Thoracic aorta (tissue), 2 donors: ENCODE results near the gene CDC42EP5. TPM values are rescaled to one million over a fixed set of nuclear protein-coding genes. Genes with fewer than 3 reads are reported as not detected.
"Not testable (repeated sequence)": the region's sequence is repeated elsewhere in the genome, so short reads cannot be mapped to it uniquely, and the experiment has no call there.

Experiments
- ATAC-seq: fragments of 150-250 bp; one replicate; pipeline ENCODE4 v1.8.0; 2017; ENCODE audit warnings: low read depth; ENCODE audit not compliant: insufficient number of reproducible peaks, low FRiP score
- DNase-seq: peaks from one replicate; pipeline ENCODE4 v3.0.0-alpha.2; 2020; ENCODE audit warnings: low spot score
- H3K27ac ChIP-seq, 2 donors: fragments of 200-600 bp; sonication (generic); 1 replicate in 1 of 2; 2 replicates in 1 of 2; pipeline ENCODE4 v1.5.1; 2016; ENCODE audit warnings: mild to moderate bottlenecking in 2 of 2, moderate library complexity in 2 of 2
- H3K27me3 ChIP-seq: fragments of 200-600 bp; sonication (generic); replicated peaks from 2 replicates; pipeline ENCODE4 v1.6.0; 2016; ENCODE audit warnings: mild to moderate bottlenecking; ENCODE audit not compliant: insufficient read depth
- H3K36me3 ChIP-seq: fragments of 200-600 bp; sonication (generic); one replicate; pipeline ENCODE4 v1.5.1; 2016
- H3K4me1 ChIP-seq, 2 donors: fragments of 200-600 bp; sonication (generic); 1 replicate in 1 of 2; 2 replicates in 1 of 2; pipeline versions ENCODE4 v1.5.1 to v1.6.0; 2016; ENCODE audit warnings: low read depth in 2 of 2, mild to moderate bottlenecking in 1 of 2; ENCODE audit not compliant: control insufficient read depth in 1 of 2
- H3K4me3 ChIP-seq: fragments of 200-600 bp; sonication (generic); 2 replicates; pipeline ENCODE4 v1.5.1; 2016; ENCODE audit warnings: mild to moderate bottlenecking
- H3K9me3 ChIP-seq: fragments of 200-600 bp; sonication (generic); 2 replicates; pipeline ENCODE4 v1.5.1; 2016
- total RNA-seq, 2 donors: library from RNA; depleted of rRNA; stranded (reverse); fragments of >200 nt; gene quantifications; one replicate each; pipeline versions ENCODE4 v1.1.0 to v1.2.3, GENCODE V29; 2016
- TF ChIP-seq, protein P1 (sequence below): fragments of 200-600 bp; sonication (generic); IDR thresholded peaks from one replicate; pipeline ENCODE4 v1.5.1; 2019; ENCODE audit warnings: antibody characterized with exemption

Gene CDC42EP5
- total RNA-seq, 2 donors from 2014 or later = 41.2 to 55.9 TPM

DNA sequence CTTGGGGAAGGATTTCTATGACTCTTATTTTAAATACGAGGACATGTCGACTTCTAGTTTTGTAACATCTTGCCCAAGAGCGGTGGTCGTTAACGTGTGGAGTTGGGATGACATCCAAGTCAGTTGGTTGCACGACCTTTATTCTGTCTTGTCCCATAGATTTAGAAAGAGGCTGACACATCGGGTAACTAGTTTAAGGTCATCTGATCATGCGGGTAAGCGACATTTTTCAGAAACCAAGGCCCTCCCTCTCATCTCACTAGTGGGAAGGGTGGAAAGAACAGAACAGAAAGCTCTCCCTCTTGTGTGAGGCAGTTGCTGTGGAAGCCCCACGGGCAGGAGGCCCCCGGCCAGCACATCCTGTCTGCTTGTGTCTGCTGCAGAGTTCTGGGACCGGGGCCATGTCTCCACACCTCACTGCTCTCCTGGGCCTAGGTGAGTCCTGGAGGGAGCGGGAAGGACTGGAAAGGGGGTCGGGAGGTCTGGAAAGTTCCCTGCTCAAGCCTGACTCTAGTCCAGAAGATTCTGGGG lies 29.5 kb upstream of the CDC42EP5 start, which contains the start of gene LAIR2:
TSS of gene LAIR2 (plus strand) at position 314 of the 531 bp plus-strand sequence. CDS start at position 402, 88 bp downstream.
- no peaks in the 10 kb centered on the region for H3K9me3 ChIP-seq
- H3K27me3 ChIP-seq = no peaks in the 10 kb centered on the region
- TF ChIP-seq, protein P1, sequence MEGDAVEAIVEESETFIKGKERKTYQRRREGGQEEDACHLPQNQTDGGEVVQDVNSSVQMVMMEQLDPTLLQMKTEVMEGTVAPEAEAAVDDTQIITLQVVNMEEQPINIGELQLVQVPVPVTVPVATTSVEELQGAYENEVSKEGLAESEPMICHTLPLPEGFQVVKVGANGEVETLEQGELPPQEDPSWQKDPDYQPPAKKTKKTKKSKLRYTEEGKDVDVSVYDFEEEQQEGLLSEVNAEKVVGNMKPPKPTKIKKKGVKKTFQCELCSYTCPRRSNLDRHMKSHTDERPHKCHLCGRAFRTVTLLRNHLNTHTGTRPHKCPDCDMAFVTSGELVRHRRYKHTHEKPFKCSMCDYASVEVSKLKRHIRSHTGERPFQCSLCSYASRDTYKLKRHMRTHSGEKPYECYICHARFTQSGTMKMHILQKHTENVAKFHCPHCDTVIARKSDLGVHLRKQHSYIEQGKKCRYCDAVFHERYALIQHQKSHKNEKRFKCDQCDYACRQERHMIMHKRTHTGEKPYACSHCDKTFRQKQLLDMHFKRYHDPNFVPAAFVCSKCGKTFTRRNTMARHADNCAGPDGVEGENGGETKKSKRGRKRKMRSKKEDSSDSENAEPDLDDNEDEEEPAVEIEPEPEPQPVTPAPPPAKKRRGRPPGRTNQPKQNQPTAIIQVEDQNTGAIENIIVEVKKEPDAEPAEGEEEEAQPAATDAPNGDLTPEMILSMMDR = no peak
- DNase-seq (no peak), ATAC-seq (no peak)
- H3K36me3 ChIP-seq = no peaks in the 10 kb centered on the region
- H3K4me1 ChIP-seq = no peaks in the 10 kb centered on the region
- no peak within 1 kb of the TSS for H3K27ac ChIP-seq
- H3K4me3 ChIP-seq = no peak within 1 kb of the TSS

- not testable (repeated sequence) for H3K27me3 ChIP-seq, H3K36me3 ChIP-seq, H3K9me3 ChIP-seq, H3K27ac ChIP-seq, ATAC-seq, DNase-seq, H3K4me3 ChIP-seq, H3K4me1 ChIP-seq
Measured at GRCh38 chr19:54498451-54498772, 25.3 kb upstream of the CDC42EP5 start.

- not testable (repeated sequence) for DNase-seq, H3K9me3 ChIP-seq, H3K4me3 ChIP-seq, H3K4me1 ChIP-seq, H3K36me3 ChIP-seq, ATAC-seq, H3K27me3 ChIP-seq, H3K27ac ChIP-seq
Measured at GRCh38 chr19:54497747-54498450, 24.8 kb upstream of the CDC42EP5 start.

- H3K27me3 ChIP-seq, ATAC-seq, H3K9me3 ChIP-seq, H3K4me3 ChIP-seq, H3K27ac ChIP-seq, H3K4me1 ChIP-seq, DNase-seq, H3K36me3 ChIP-seq: not testable (repeated sequence)
Measured at GRCh38 chr19:54495284-54495683, 22.2 kb upstream of the CDC42EP5 start.

GRCh38 chr19:54493967-54494585 lies 21.0 kb upstream of the CDC42EP5 start:
- H3K4me1 ChIP-seq = no peaks in the 10 kb centered on the region
- H3K27ac ChIP-seq = no peak overlapping the region
- no peak for DNase-seq
- H3K36me3 ChIP-seq = no peaks in the 10 kb centered on the region
- no peak overlapping the region for H3K4me3 ChIP-seq
- H3K27me3 ChIP-seq = no peaks in the 10 kb centered on the region
- no peaks in the 10 kb centered on the region for H3K9me3 ChIP-seq
- TF ChIP-seq, protein P1 = no peak
- ATAC-seq = no peak

DNA sequence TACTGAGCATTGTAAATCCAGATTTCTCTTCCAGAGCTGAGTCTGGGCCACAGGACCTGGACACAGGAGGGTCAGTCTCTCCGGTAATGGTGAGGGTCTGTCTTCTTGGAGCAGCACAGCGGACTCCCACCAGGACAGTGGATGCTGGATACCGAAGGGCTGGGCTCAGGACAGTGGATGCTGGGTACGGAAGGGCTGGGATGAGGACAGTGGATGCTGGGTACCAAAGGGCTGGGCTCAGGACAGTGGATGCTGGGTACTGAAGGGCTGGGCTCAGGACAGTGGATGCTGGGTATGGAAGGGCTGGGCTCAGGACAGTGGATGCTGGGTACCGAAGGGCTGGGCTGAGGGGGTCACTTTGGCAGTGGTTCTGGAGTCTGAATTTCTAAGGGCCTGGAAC lies 20.0 kb upstream of the CDC42EP5 start:
- H3K36me3 ChIP-seq, H3K4me3 ChIP-seq, H3K27ac ChIP-seq, DNase-seq, H3K27me3 ChIP-seq, H3K9me3 ChIP-seq, H3K4me1 ChIP-seq, ATAC-seq: not testable (repeated sequence)

DNA sequence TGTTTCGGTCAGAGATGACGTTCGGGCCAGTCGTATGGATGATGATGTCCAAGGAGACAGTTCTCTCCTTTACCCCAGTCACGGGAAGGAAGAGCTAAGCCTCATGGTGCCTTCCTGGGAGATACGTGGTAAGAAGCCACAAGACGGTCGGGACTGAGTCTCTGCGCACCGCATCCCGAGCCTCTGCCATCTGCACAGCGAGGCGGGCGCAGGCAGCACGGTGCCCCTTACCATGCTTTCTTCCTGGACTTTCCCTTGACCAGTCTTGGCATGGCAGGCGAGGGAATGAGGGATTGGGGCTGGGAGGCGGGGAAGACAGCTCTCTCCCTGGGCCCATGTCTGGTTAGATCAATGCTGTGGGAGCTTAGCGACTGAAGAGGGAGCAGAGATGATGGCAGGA lies 19.5 kb upstream of the CDC42EP5 start:
- Histone ChIP-seq H3K27me3 (no peaks in the 10 kb centered on the region), H3K27ac (no peak overlapping the region), H3K36me3 (no peaks in the 10 kb centered on the region), H3K4me3 (no peak overlapping the region), H3K4me1 (no peaks in the 10 kb centered on the region), H3K9me3 (no peaks in the 10 kb centered on the region)
- TF ChIP-seq, protein P1 = no peak
- ATAC-seq (no peak), DNase-seq (no peak)
